Renal cortical epithelial cell (primary cell): Measurements from ENCODE around the gene OSTN. TPM values are rescaled to one million over a fixed set of nuclear protein-coding genes. Genes with fewer than 3 reads are reported as not detected.
A peak's percentile ranks its signal among the peaks of the same experiment; 100 is the strongest.
"Not testable (repeated sequence)": the region's sequence is repeated elsewhere in the genome, so short reads cannot be mapped to it uniquely, and the experiment has no call there.

ENCODE experiments used
- DNase-seq: peaks from one replicate; pipeline ENCODE4 v3.0.0-alpha.2; 2011; ENCODE audit warnings: low read depth
- total RNA-seq: library from RNA; depleted of rRNA; stranded (reverse); fragments of >200 nt; gene quantifications from 2 replicates; pipeline ENCODE4 v1.2.3, GENCODE V29; 2014

Gene OSTN
- total RNA-seq, 1 donor from 2014 or later, result not detected

GRCh38 chr3:191235331-191236314, 36.6 kb downstream of the OSTN start:
- peak; percentile 21 for DNase-seq

GRCh38 chr3:191236646-191237045, 37.6 kb downstream of the OSTN start:
- peak; percentile 35 for DNase-seq

GRCh38 chr3:191237047-191237882, 38.2 kb downstream of the OSTN start:
- peak; percentile 28 for DNase-seq

- DNase-seq, result peak; percentile 28
Observed at GRCh38 chr3:191238321-191238817, 39.3 kb downstream of the OSTN start.

- no peak for DNase-seq
Observed at GRCh38 chr3:191239407-191240031, 40.5 kb downstream of the OSTN start.

GRCh38 chr3:191240486-191240885, 41.4 kb downstream of the OSTN start:
- no peak for DNase-seq

GRCh38 chr3:191244242-191244867, 45.3 kb downstream of the OSTN start:
- DNase-seq, result no peak

- not testable (repeated sequence) for DNase-seq
Observed at GRCh38 chr3:191246034-191246433, 47.0 kb downstream of the OSTN start.

GRCh38 chr3:191246630-191247029, 47.6 kb downstream of the OSTN start:
- DNase-seq, result peak; percentile 73

GRCh38 chr3:191253089-191253799, 54.2 kb downstream of the OSTN start:
- DNase-seq, result no peak

- DNase-seq, result no peak
Observed at GRCh38 chr3:191254098-191254873, 55.2 kb downstream of the OSTN start.

GRCh38 chr3:191255156-191255555, 56.1 kb downstream of the OSTN start:
- DNase-seq, result no peak

GRCh38 chr3:191256405-191256804, 57.4 kb downstream of the OSTN start:
- DNase-seq, result no peak

- no peak for DNase-seq
Observed at GRCh38 chr3:191257286-191257685, 58.2 kb downstream of the OSTN start.

GRCh38 chr3:191259486-191259885, 60.4 kb downstream of the OSTN start:
- DNase-seq, result no peak

- DNase-seq, result no peak
Observed at GRCh38 chr3:191260431-191261303, 61.6 kb downstream of the OSTN start.

GRCh38 chr3:191261304-191261638, 62.2 kb downstream of the OSTN start:
- no peak for DNase-seq

- no peak for DNase-seq
Observed at GRCh38 chr3:191262650-191263049, 63.6 kb downstream of the OSTN start.

GRCh38 chr3:191263365-191263764, 64.3 kb downstream of the OSTN start:
- DNase-seq, result no peak
